AG04449 (cell line): ENCODE measurements around the gene PREPL.

ENCODE experiments used
- CTCF ChIA-PET: fragments of 350-600 bp; formaldehyde crosslinking; extraction: SDS; loops from one replicate; lab custom pipeline; 2021; ENCODE audit warnings: antibody characterized with exemption; lab: Yijun Ruan, JAX
- POLR2A ChIA-PET: fragments of 400-600, 350-600 bp; formaldehyde crosslinking; extraction: SDS; loops from one replicate; lab custom pipeline; 2020; ENCODE audit warnings: antibody characterized with exemption, inconsistent platforms; lab: Yijun Ruan, JAX
- DNase-seq: peaks from one replicate; pipeline ENCODE4 v3.0.0-alpha.2; 2010; ENCODE audit warnings: low read depth, low spot score
- H3K4me3 ChIP-seq: 2 replicates; pipeline ENCODE4 v1.5.1; 2011; ENCODE audit warnings: low read depth, mild to moderate bottlenecking, control low read depth, low read length
- TF ChIP-seq, protein P1 (sequence below): IDR thresholded peaks from one replicate; pipeline ENCODE4 v1.5.1; 2011; ENCODE audit warnings: mild to moderate bottlenecking, moderate library complexity, low read length, control low read depth, inconsistent platforms; ENCODE audit not compliant: insufficient read depth; ENCODE audit errors: missing control alignments

The PREPL gene

DNA sequence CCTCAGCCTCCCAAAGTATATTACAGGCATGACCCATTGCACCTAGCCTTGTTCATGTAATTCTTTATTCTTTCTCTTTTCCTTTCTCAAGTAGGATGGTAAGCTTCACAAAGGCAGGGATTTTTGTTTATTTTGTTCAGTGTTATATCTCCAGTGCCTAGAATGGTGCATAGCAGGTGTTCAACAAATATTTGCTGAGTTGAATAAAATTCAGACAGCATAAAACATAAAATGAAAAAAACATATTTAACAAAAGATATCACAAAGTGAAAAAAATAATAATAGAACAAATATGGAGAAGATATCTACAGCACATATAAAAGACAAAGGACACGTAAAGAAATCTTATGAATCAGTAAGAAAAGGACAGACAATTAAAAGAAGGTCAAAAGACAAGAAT lies 8.8 kb downstream of the PREPL start:
- DNase-seq = no peak
- POLR2A ChIA-PET = interaction anchor here (2.7 kb wide), 1 partner anchor 10 kb away, joined by 12 read pairs; the partner anchor contains the start of genes CAMKMT and PREPL
- H3K4me3 ChIP-seq = no peak overlapping the region
- TF ChIP-seq, protein P1, sequence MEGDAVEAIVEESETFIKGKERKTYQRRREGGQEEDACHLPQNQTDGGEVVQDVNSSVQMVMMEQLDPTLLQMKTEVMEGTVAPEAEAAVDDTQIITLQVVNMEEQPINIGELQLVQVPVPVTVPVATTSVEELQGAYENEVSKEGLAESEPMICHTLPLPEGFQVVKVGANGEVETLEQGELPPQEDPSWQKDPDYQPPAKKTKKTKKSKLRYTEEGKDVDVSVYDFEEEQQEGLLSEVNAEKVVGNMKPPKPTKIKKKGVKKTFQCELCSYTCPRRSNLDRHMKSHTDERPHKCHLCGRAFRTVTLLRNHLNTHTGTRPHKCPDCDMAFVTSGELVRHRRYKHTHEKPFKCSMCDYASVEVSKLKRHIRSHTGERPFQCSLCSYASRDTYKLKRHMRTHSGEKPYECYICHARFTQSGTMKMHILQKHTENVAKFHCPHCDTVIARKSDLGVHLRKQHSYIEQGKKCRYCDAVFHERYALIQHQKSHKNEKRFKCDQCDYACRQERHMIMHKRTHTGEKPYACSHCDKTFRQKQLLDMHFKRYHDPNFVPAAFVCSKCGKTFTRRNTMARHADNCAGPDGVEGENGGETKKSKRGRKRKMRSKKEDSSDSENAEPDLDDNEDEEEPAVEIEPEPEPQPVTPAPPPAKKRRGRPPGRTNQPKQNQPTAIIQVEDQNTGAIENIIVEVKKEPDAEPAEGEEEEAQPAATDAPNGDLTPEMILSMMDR = no peak
- CTCF ChIA-PET = interaction anchor here (1.0 to 1.5 kb wide), 6 partner anchors 9 to 309 kb away, joined by 3 to 6 read pairs (median 3); partner anchors contain the start of genes CAMKMT and PREPL

DNA sequence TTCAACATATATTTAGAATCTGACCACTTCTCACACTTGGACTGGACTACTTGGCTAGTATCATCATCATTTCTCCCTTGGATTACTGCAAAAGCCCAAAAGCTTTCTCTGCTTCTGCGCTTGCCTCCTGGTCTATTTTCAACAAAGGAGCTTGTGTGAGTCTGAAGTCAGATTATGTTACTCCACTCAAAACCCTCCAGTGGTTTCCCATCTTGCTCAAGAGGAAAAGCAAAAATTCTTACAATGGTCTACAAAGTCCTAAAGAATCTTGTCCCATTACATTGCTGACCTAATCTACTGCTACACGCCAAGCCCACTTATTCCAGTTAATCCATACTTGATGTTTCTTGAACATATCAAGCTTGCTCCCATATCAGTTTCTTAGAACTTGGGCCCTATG lies 9.6 kb downstream of the PREPL start:
- TF ChIP-seq, protein P1 = no peak
- ChIA-PET CTCF (interaction anchor here (0.9 to 1.5 kb wide), 9 partner anchors 8 to 603 kb away, joined by 3 to 10 read pairs (median 4); partner anchors contain the start of genes CAMKMT and PREPL), POLR2A (interaction anchor here (0.6 to 2.7 kb wide), 3 partner anchors 10 to 60 kb away, joined by 3 to 12 read pairs (median 3); partner anchors contain the start of genes CAMKMT and PREPL)
- H3K4me3 ChIP-seq = no peak overlapping the region
- no peak for DNase-seq

DNA sequence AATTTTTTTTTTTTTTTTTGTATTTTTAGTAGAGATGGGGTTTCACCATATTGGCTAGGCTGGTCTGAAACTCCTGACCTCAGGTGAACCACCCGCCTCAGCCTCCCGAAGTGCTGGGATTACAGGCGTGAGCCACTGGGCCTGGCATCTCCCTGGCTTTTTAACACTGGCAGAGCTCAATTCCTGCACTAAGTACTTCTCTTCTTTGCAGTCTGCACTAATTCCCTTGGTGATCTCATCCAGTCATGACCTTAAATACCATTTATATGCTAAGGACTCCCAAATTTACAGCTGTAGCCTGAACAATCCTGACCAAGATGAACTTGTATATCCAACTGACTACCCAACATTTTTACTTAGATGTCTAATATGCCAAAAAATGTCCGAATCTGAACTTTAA lies 10.2 kb downstream of the PREPL start:
- DNase-seq = peak; percentile 52
- CTCF ChIA-PET = interaction anchor here (0.9 to 1.5 kb wide), 8 partner anchors 8 to 604 kb away, joined by 3 to 10 read pairs (median 4); partner anchors contain the start of genes CAMKMT and PREPL
- TF ChIP-seq, protein P1 = no peak
- H3K4me3 ChIP-seq = no peak overlapping the region
- POLR2A ChIA-PET = interaction anchor here (0.6 to 2.7 kb wide), 4 partner anchors 11 to 777 kb away, joined by 3 to 12 read pairs (median 3); partner anchors contain the start of genes CAMKMT and PREPL

DNA sequence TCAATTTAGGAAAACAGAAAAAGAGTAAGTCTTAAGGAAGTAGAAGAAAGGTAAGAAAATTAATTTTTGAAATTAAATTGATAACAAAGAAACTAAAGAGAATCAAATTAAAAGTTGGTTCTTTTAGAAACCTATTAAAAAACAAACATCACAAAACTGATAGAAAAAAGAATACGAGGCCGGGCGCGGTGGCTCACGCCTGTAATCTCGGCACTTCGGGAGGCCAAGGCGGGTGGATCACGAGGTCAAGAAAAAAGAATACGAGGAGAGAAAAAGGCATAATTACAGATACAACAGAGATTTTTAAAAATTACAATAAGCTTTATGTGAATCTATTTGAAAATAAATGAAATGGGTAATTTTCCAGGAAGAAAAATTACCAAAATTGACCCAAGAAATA lies 11.8 kb downstream of the PREPL start:
- DNase-seq = no peak
- TF ChIP-seq, protein P1 = no peak
- CTCF ChIA-PET = interaction anchor here (0.8 to 1.9 kb wide), 4 partner anchors 11 to 305 kb away, joined by 3 to 6 read pairs (median 5); no protein-coding TSS in a partner anchor

DNA sequence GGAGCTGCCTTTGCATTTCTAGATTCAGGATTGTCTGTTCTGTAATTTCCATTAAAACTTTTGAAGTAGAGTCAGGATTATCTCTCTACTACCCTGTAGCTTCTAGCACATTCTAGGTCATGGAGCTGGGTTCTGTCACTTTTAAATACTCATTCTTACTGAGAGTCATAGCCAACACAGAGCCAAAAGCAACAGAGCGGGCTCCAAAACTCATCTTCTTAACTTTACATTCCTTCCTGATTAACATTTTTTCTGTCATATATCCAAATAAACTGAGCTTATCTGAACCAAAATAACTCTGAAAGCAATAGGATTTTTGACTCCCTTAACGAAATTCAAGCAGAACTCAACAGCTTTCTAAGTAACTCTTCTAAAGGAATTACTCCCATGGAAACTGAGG lies 12.9 kb downstream of the PREPL start:
- POLR2A ChIA-PET = interaction anchor here (0.5 to 2.0 kb wide), 2 partner anchors 13 to 73 kb away, joined by 3 to 12 read pairs; partner anchors contain the start of genes CAMKMT and PREPL
- no peak overlapping the region for H3K4me3 ChIP-seq
- DNase-seq = no peak
- CTCF ChIA-PET = interaction anchor here (1.0 to 1.9 kb wide), 6 partner anchors 10 to 606 kb away, joined by 3 to 8 read pairs (median 5); no protein-coding TSS in a partner anchor
- TF ChIP-seq, protein P1 = no peak

More for the DNA sequence above, 11.8 kb downstream of the PREPL start:
- no peak overlapping the region for H3K4me3 ChIP-seq
- POLR2A ChIA-PET = interaction anchor here (2.0 kb wide), 1 partner anchor 12 kb away, joined by 12 read pairs; the partner anchor contains the start of genes CAMKMT and PREPL

DNA sequence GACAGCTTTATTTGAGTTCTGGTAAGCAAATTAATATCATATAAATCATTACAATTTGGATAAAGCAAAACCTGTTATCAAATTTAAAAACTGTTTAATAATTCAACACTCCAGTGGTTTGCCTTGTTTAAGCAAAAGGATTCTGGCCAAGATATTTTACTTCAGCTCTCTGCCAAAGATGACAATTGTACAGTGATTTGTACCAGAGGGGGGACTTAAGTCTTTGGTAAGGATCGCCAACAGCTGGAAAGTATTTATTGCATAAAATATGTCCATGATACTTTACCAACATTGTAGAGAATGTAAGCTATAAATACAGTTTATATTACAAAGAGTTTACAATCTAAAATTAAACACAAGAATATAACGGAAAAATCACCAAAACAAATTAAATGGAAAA lies 13.8 kb downstream of the PREPL start:
- TF ChIP-seq, protein P1 = no peak
- H3K4me3 ChIP-seq = no peak overlapping the region
- no peak for DNase-seq
- POLR2A ChIA-PET = no interaction called here
- CTCF ChIA-PET = interaction anchor here (0.7 to 1.9 kb wide), 7 partner anchors 10 to 261 kb away, joined by 3 to 8 read pairs (median 3); no protein-coding TSS in a partner anchor
